ENCODE measurements around the gene HLF.

The HLF gene, protein sequence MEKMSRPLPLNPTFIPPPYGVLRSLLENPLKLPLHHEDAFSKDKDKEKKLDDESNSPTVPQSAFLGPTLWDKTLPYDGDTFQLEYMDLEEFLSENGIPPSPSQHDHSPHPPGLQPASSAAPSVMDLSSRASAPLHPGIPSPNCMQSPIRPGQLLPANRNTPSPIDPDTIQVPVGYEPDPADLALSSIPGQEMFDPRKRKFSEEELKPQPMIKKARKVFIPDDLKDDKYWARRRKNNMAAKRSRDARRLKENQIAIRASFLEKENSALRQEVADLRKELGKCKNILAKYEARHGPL

DNA sequence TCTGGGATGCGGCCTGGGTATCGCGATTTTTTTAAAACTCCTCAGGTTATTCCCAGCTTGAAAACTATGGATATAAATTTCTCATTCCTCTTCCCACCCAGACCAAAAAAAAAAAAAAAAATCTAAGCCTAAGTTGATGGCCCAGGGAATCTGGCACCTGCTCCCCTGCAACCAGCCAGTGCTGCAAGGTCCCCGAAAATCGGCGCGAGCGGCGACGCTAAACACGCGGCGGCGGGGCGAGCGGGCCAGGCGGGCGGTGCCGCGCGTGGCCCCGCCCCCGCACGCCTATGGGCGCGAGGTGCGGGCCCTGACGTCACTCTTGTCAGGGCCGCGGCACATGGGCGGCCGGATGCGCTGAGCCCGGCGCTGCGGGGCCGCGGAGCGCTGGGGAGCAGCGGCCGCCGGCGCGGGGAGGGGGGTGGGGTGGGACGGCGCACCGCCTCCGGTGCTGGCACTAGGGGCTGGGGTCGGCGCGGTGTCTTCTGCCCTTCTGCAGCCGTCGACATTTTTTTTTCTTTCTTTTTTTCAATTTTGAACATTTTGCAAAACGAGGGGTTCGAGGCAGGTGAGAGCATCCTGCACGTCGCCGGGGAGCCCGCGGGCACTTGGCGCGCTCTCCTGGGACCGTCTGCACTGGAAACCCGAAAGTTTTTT, at the start of gene HLF:
Gene HLF, plus strand, starts transcription at position 316 of the 654 bp plus-strand sequence. CDS start 525 bp downstream, outside the sequence.
- DNase-seq: peak; percentile 89

DNA sequence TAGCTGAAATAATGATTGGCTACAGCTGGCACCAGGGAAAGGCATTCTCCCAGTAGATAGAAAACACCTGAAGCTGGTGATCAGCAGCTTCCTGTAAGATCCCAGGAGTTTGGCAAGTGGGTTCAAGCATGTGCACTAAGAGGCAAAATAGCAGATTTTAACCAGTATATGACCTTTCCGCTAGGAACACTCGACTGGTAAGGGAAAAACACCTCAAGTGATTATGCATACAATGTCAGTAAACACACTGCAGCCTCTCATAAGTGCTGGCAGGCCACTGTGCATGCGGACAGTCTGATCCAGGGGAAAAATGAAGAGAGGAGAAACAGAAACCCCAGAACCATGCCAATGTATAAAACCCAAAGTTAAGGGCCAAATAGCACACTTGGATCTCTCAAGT, 49.0 kb upstream of the HLF start:
- no peak for DNase-seq

DNA sequence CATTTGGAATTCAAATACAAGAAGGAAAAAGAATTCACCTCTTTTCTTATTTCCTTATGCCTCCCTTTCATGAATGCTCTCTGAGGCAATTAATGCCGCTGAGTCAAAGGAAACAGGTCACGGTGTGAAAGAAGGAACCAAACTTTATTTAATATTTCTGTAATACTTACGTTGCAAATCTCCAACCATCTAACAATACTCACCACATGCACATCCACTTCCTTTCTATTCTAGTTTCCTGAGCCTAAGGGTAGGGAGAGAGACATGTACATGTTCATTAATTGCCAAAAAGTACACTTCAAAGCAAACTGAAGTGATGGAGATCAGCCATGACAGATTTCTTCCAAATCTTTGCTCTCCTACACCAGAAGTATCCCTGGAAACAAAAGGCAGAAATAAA, 47.9 kb upstream of the HLF start:
- no peak for DNase-seq

DNA sequence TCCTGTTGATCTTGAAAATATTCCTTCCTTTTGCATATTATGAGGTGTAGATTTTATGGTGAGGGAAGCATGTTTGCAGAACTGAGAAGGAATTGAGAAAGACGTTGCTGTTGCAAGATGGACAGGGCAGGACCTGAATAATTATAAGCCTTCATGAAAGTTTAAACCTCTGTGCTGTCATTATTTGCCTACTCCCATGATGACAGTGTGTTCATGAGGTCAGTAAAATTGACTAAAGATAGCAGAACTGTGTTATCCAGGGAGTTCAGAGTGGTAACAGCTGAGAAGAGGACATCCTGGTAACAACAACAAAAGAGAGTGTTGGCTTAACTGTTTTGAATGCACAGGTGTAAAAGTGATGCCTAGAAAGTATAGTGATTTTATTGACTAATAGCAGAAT, 45.3 kb upstream of the HLF start:
- no peak for DNase-seq

DNA sequence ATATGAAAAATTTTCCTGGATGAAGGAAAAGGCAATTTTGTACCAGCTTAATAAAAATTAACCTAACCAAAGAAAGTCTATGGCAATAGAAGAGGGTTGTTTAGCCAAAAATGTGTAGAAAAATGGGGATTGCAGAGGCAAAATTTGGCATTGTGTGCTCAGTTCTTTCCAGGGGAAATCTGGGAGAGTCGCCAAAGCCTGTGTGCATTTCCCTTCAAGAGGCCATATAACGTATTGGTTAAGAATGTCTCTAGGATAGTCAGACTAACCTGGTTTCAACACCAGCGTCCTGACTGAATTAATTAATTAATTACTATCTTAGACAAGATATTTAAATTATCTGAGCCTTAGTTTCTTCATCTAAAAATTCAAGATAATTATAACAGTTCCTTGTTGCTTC, 44.8 kb upstream of the HLF start:
- DNase-seq: no peak

DNA sequence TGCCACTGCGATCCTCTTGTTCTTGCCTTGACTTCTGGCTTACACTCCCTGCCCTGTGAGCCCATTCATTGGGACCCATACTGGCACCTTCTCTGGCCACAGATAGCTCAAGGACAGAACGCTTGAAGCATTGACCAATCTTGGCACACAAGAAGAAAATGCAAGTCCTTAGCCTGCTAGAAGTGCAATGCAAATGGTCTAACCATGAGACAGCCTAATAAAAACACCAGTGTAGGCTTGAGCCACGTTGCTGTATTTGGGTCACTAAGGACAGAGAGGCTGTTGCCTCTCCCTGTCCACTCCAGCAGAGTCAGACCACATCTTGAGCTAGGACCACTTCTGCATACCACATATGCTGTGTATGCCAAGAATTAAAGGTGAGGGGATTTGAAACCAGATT, 41.2 kb upstream of the HLF start:
- no peak for DNase-seq

DNA sequence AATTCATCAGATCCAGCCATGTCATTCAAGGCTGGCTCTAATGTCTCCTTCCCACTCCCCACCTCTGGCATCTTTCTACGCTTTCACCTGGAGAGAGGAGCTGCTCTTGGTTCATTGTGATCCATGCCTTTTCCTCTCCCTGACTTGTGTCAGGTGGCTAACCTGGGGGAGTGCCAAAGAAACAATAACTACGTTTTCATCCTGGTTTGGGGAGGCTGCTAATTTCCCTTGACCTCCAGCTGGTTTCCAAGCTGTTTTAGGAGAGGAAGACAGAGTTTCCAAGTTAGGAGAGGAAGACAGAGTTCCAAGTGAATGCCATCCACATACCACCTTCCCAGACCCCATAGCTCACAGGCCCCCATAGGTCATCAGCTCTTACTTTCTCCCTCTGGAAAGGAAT, 40.0 kb upstream of the HLF start:
- no peak for DNase-seq

DNA sequence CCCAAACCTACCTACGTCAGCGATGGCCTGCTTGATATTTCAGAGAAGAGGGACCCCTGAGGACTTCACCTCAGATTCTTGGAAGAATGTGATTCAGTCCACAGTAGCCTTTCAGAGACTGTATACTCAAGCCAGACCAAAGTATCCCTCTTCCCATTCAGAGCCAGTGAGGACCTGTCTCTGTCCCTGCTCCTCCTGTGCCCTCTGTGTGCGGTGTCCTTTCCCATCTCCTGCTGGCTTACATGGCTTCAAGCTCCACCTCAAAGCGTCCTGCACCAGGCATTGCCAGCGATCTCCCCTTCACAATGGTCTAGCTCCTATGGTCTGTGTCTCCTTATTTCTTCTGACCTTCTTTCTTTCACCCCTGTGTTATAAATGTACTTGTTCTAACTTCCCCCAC, 39.5 kb upstream of the HLF start:
- DNase-seq: no peak

DNA sequence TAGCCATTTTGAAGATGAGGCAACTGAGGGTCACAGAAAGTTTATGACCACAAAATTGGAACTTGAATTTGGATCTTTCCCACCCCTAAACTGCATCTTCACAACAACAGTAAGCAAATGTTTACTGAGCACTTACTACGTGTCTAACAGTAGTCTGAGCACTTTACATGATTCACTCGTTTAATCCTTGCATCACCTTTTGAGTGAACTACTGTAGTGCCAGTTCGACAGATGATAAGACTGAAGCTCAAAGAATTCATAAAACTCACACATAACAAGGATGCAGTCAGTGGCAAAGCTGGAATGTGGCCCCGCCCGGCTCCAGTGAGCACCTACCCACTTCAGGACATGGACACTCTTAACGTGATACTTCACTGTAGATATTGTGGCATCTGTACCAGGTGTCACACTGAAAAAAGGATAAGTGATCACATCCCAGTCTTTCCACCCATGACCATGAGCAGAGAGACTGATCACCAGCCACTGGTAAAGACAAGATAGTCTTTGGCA, 36.0 kb upstream of the HLF start:
- no peak for DNase-seq

DNA sequence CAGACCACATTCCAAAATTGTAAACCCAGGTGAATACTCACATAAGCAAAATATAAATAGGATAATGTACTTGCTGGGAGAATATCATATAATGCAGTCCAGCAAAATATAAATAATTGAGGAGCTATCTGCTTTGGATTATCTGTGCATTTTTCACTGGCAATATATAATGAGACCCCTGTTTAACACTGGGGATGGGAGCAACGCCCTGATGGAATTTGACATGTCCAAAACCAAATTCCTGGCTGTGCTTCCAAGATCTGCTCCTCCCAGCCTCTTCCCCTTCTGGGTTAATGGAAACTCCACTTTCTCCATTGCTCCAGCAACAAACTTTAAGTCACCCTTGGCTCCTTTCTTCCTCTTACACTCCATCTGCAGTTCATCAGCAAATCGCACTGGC, 35.5 kb upstream of the HLF start:
- DNase-seq: no peak

DNA sequence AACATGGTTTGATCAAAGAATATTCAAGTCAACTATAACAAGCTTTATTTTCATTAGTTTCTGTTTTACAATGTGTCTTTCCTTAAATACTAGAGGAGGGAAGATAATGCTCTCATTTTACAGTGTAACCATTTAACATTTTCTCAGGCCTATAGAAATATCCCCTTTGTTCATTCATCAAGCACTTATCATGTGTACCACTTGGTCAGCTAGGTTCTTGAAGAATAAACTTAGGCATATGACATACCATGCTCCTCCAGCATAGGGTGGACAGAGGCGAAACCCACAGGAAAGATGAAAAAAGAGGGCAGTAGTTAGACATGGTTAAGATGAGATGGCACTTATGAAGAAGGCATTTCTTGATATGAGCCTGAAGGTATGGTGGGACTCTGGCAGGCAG, 34.0 kb upstream of the HLF start:
- no peak for DNase-seq

DNA sequence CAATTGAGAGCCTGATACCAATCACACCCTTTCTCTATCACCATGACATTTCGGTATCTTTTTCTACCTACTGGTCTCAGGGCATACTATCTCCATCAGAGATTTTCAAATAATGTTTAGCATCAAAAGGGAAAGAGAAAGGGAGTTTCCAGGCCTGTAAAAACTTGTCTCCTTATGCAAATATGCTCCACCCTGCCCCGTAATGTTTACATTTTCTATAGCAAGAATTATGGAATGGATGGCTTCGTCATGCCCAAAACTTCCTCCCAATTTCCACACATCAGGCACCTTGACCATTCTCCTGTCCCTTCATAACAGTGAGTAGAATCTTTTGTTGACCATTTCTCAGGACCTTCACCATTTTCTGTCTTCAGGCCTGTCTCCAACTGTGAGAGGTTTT, 30.9 kb upstream of the HLF start:
- DNase-seq: no peak

DNA sequence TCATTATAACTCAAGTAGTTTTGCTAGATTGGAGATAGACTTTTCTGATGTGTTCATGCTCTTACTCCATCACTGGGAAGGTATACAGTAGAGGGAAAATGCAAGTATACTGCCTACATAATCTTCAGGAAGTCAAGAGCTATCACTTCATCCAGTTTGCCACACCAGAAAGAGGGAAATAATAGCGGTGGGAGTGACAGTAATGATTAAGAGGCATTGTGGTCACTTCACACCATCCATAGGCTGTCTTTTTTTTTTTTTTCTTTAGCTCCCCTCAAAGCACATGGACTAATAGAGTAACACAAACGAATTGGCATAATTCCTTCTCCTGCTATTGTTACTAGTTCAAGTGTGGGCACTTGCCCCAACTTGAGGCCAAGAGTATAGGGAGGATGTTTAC, 28.4 kb upstream of the HLF start:
- DNase-seq: no peak

DNA sequence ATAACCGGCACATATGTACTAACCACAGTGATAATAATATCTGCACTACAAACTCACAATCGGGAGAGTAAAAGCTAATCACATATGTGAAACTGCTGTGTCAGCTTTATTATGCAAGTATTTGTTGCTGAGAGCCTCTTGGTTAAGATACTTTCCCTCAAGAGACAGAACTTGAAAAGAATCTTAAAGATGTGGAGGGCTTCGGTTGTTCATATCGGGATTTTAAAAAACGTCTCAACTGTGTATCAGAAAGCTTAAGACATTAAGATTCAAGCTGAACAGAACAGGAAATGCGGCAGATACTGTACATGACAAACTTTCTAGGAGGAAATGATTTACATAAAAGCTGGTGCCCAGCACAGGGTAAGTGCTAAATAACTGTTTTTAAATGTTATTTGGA, 27.5 kb upstream of the HLF start:
- peak; percentile 63 for DNase-seq

DNA sequence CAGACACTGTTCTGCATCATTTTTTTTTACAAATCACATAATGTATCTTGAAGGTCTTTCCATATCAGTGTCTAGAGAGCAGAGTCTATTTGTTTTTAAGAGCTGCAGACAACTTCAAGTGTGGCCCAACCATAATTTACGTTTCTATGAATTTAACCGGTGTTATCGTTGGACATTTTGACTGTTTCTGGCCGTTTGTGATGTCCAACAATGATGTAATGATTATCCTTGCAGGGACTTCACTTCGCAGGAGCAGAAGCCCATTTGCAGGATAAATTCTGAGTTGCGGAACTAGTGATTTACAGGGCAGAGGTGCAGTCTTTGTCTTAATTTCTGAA, 26.9 kb upstream of the HLF start:
- no peak for DNase-seq

DNA sequence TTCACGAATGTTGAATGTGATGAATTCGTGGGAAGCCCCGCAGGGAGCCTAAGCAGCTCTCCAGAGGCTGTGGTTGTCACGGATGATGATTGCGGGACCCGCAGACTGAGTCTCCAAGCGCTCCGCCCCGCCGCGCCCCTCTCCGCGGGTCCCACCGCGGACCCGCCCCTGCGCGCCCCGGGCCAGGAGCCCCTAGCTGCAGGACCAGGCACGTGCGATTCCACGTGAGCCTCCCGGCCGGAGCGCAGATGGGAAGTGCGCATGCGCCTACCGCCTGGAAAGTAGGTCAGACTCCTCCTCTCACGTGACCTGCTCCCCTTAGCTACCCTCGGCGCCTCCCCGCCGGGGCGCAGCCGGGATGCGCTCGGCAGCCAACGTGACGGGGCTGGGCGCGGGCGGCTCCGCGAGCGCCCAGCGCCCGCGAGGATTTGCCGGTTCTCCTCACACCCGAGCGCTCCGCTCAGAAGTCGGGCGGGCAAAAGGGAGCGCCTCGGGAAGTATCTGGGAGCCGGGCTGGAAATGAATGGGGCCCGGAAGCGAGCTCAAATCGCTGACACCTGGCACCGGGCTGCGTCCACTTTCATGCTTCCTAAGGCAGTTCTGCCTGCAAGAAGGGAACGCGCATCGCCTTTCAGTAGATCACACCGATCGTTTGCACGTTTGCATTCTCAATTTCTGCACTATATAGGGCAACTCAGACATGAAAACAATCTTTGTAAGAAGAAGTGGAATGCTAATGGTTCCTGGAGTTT, 26.4 kb upstream of the HLF start:
- peak; percentile 95 for DNase-seq

DNA sequence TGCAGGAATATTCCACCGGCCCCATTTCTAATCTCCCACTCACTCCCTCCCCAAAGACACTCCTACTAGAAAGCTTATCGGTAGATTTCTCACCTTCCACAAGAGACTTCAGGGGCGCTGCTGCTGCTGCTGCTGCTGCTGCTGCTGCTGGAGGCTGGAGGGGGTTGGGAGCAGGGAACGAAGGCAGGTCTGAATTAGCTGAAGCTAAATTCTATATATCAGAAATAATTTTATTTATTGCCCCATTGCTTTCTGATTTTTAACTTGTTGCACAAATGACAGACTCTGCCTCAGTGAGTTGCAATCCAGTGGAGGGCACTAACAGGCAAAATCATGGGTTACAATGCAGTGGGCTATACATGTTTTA, 25.8 kb upstream of the HLF start:
- DNase-seq: peak; percentile 61

DNA sequence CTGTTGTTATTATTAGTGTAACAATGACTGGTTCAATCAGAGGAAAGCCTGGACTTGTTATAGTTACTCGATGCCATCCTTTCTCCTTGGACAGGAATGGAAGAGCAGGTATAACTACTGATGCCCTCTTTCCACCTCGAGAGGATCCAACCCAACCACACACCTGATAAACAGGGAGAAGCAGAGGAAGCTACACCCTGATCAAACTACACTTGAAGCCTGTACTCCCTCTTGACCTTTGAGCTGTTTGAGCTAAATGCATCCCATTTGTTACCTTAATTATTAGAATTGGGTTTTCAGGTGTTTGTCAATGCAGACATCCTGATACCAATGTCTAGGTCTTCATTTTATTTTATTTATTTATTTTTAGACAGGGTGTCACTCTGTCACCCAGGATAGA, 23.7 kb upstream of the HLF start:
- no peak for DNase-seq

DNA sequence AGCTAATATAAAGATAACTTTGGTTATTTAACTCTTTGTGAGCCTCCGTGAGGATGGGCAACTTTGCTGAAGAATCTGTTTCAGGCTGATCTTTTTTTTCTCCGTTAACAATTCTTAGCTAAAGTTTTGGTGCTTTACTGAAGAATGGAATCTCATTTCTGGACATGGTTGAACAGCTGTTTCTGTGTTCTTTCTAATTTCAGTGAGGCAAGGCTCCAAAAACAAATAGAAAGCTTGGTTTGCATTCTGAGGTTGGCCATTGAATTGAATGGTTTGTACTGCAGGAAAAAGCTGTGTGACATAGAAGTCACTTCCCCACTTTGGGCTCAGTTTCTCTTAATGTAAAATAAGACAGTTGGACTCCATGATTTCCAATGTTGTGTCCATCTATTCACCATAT, 22.3 kb upstream of the HLF start:
- no peak for DNase-seq

DNA sequence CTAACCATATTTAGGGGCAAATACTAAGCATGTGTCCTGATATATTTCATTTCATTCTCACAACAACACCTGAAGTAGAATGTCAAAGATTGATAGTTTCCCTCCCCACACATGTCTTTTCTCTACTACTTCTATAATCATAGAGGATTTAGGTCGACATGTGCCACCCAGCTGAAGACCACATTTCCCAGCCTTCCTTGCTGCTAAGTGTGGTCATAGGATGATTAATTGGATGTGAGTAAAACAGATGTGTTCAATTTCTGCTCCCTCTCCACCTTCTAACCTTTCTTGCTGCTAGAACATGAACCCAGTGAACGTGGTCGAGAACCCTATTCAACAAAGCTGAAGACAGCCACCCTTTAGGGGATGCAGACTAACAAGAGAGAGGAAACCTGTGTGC, 18.8 kb upstream of the HLF start:
- DNase-seq: no peak

DNA sequence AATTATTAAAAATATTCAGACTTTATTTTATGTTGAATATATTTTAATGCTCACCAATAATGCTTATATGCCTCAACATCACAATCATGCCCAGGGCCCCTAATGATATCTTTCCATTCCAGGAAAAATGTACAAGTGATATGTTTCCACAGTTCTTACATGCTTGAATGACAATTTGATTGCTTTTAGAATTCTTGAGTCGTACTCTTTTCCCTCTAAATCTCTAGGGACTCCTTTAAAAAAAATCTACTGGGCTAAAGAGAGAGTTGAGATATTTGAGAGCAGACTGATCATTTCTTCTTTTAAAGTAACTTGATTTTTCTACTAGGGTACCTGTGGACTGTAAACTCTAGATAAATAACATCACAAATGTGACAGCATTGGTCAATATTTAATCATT, 18.2 kb upstream of the HLF start:
- no peak for DNase-seq

DNA sequence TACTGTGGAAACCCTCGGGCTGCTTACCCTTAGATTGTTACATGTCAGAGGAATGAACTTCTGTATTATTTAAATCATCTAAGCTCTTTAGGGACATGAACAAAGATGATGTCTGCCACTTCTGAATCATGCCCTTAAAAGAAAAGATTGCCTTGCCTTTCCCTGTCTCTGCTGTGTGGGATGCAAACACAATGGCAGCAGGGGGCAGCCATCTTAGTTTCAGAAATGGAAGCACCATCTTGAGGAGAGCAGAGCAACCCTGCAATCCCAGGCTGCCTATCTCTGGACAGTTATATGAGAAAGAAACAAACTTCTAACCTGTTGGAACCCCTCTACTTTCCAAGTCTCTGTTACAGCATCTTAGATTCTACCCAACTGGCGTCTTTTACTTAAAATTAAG, 16.7 kb upstream of the HLF start:
- DNase-seq: peak; percentile 7

DNA sequence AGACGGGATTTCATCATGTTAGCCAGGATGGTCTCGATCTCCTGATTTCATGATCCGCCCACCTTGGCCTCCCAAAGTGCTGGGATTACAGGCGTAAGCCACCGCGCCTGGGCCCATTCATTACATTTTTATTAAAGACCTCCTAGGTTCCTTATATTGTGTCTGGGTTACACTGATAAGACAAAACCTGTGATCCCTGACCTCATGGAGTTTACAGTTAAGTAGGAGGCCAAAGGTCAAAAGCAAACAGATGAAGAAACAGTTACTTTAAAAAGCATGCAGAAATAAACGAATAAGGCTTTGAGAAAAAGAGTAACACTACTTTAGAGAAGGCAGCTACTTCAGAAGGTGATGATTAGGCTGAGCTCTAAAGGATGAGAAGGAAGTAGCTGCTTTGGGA, 14.9 kb upstream of the HLF start:
- DNase-seq: no peak

DNA sequence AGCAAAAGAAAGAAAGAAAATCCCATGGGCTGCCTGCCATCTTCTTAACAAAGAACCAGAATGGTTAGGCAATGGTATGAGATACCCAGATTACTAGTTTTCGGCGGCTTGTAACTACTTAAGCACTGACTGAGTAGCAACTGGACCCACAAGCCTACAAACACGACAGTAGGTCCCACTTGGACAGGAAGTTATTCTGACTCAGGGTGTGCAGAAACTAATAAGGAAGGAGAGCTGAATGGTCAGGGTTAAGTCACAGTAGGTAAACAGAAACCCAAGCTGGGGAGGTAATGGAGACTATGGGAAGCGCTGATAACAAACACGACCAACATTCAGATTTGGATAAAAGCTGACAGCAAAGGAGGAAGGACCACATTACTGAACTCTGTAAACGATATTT, 10.4 kb upstream of the HLF start:
- DNase-seq: no peak
